Measurements from ENCODE around the gene CFAP206.

DNA sequence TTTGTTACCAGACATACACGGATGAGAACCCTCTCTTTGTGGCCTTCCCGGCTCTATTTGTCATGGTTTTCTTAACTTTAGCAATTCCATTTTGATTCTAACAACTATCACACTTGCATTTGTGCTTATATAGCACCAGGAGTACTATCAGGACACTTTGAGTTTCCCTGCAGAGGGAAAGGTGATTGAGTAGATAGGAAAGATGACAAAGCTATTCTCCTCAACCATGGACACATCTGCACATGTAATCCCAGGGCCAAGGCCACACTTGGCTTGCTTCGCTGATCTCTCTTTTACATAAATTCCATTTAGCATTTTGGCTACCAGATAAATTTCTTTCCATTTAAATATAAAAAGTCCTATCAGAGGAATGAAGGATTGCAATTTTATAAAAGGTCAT is 23.3 kb upstream of the CFAP206 start:
- TF ChIP-seq ESRRG (CRISPR knock-in tag; IDR thresholded peaks at IDR 0.05) (no peak), PPARA (CRISPR knock-in tag; IDR thresholded peaks at IDR 0.05; ENCODE audit: borderline replicate concordance) (no peak), RARB (CRISPR knock-in tag; IDR thresholded peaks at IDR 0.05) (no peak), ZNF565 (CRISPR knock-in tag; conservative IDR thresholded peaks at IDR 0.05; ENCODE audit: low read depth) (no peak)
